AG04449 (cell line): Measurements from ENCODE around the gene H3-3A.

Experiments used
- CTCF ChIA-PET: fragments of 350-600 bp; formaldehyde crosslinking; extraction: SDS; loops from one replicate; lab custom pipeline; 2021; ENCODE audit warnings: antibody characterized with exemption; lab: Yijun Ruan, JAX
- POLR2A ChIA-PET: fragments of 400-600, 350-600 bp; formaldehyde crosslinking; extraction: SDS; loops from one replicate; lab custom pipeline; 2020; ENCODE audit warnings: antibody characterized with exemption, inconsistent platforms; lab: Yijun Ruan, JAX
- DNase-seq: peaks from one replicate; pipeline ENCODE4 v3.0.0-alpha.2; 2010; ENCODE audit warnings: low read depth, low spot score
- H3K4me3 ChIP-seq: 2 replicates; pipeline ENCODE4 v1.5.1; 2011; ENCODE audit warnings: low read depth, mild to moderate bottlenecking, control low read depth, low read length
- CTCF ChIP-seq: IDR thresholded peaks from one replicate; pipeline ENCODE4 v1.5.1; 2011; ENCODE audit warnings: mild to moderate bottlenecking, moderate library complexity, low read length, control low read depth, inconsistent platforms; ENCODE audit not compliant: insufficient read depth; ENCODE audit errors: missing control alignments

H3-3A gene

GRCh38 chr1:226093621-226094020, 31.1 kb downstream of the H3-3A start:
- no peak for TF ChIP-seq CTCF
- ChIA-PET CTCF (interaction anchor here (0.9 to 2.2 kb wide), 5 partner anchors 10 to 32 kb away, joined by 3 to 12 read pairs (median 11); no protein-coding TSS in a partner anchor), POLR2A (interaction anchor here (1.6 kb wide), 1 partner anchor 10 kb away, joined by 7 read pairs; no protein-coding TSS in a partner anchor)
- DNase-seq = no peak
- no peak overlapping the region for H3K4me3 ChIP-seq

GRCh38 chr1:226094451-226094850, 31.9 kb downstream of the H3-3A start:
- TF ChIP-seq CTCF = no peak
- no peak for DNase-seq
- ChIA-PET CTCF (interaction anchor here (1.5 to 2.2 kb wide), 3 partner anchors 11 to 31 kb away, joined by 11 to 12 read pairs (median 11); no protein-coding TSS in a partner anchor), POLR2A (no interaction called here)
- H3K4me3 ChIP-seq = no peak overlapping the region

GRCh38 chr1:226095286-226095685, 32.8 kb downstream of the H3-3A start:
- ChIA-PET POLR2A (no interaction called here), CTCF (interaction anchor here (1.0 to 2.8 kb wide), 5 partner anchors 14 to 32 kb away, joined by 3 to 17 read pairs (median 9); partner anchors contain the start of gene H3-3A)
- no peak for DNase-seq
- H3K4me3 ChIP-seq = no peak overlapping the region
- no peak for TF ChIP-seq CTCF

- CTCF ChIA-PET = interaction anchor here (1.4 to 2.8 kb wide), 4 partner anchors 15 to 33 kb away, joined by 5 to 9 read pairs (median 7); no protein-coding TSS in a partner anchor
- H3K4me3 ChIP-seq = no peak overlapping the region
- no peak for DNase-seq
- POLR2A ChIA-PET = interaction anchor here (0.8 kb wide), 1 partner anchor 35 kb away, joined by 3 read pairs; the partner anchor contains the start of gene H3-3A
- no peak for TF ChIP-seq CTCF
These were observed 35.5 kb downstream of the H3-3A start for GRCh38 chr1:226097866-226098625.

GRCh38 chr1:226098870-226099835, 36.6 kb downstream of the H3-3A start:
- ChIA-PET POLR2A (interaction anchor here (0.8 kb wide), 1 partner anchor 37 kb away, joined by 3 read pairs; the partner anchor contains the start of gene H3-3A), CTCF (interaction anchor here (1.4 to 5.4 kb wide), 4 partner anchors 16 to 34 kb away, joined by 5 to 27 read pairs (median 7); no protein-coding TSS in a partner anchor)
- no peak for TF ChIP-seq CTCF
- DNase-seq = no peak
- H3K4me3 ChIP-seq = no peak overlapping the region
